MM.1S (cell line): ENCODE data around the gene CD28.

ENCODE experiments used
- DNase-seq: peaks from one replicate; pipeline ENCODE4 v3.0.0-alpha.2; 2015
- H2AFZ ChIP-seq: fragments of 300-600 bp; sonication (generic); 2 replicates; pipeline ENCODE4 v1.6.0; 2016; ENCODE audit warnings: antibody characterized with exemption, low read length
- H3F3A ChIP-seq: fragments of 300-600 bp; sonication (generic); 2 replicates; pipeline ENCODE4 v1.6.1; 2016; ENCODE audit warnings: mild to moderate bottlenecking, antibody characterized with exemption, low read length, moderate library complexity, mixed read lengths; ENCODE audit not compliant: insufficient read depth
- H3K27ac ChIP-seq: fragments of 300-600 bp; sonication (generic); 2 replicates; pipeline ENCODE4 v1.5.1; 2016; ENCODE audit warnings: mild to moderate bottlenecking, low read length
- H3K27me3 ChIP-seq: fragments of 300-600 bp; sonication (generic); replicated peaks from 2 replicates; pipeline ENCODE4 v1.6.0; 2016; ENCODE audit warnings: low read length; ENCODE audit not compliant: insufficient read depth
- H3K36me3 ChIP-seq: fragments of 300-600 bp; sonication (generic); replicated peaks from 2 replicates; pipeline ENCODE4 v1.6.1; 2016; ENCODE audit warnings: mild to moderate bottlenecking, low read length, mixed read lengths; ENCODE audit not compliant: insufficient read depth
- H3K4me1 ChIP-seq: fragments of 300-600 bp; sonication (generic); 2 replicates; pipeline ENCODE4 v1.6.1; 2016; ENCODE audit warnings: low read length, mixed read lengths
- H3K4me2 ChIP-seq: fragments of 300-600 bp; sonication (generic); 2 replicates; pipeline ENCODE4 v1.6.0; 2016; ENCODE audit warnings: low read depth, low read length
- H3K4me3 ChIP-seq: fragments of 300-600 bp; sonication (generic); 2 replicates; pipeline ENCODE4 v1.5.1; 2016; ENCODE audit warnings: low read length, mixed read lengths
- H3K79me2 ChIP-seq: fragments of 300-600 bp; sonication (generic); 2 replicates; pipeline ENCODE4 v1.6.1; 2016; ENCODE audit warnings: mixed run types, low read length, mixed read lengths
- H3K9ac ChIP-seq: fragments of 300-600 bp; sonication (generic); 2 replicates; pipeline ENCODE4 v1.6.1; 2016; ENCODE audit warnings: low read length, mixed read lengths
- H3K9me2 ChIP-seq: fragments of 300-600 bp; sonication (generic); replicated peaks from 2 replicates; pipeline ENCODE4 v1.6.1; 2016; ENCODE audit warnings: mild to moderate bottlenecking, low read length, mixed read lengths; ENCODE audit not compliant: insufficient read depth
- H3K9me3 ChIP-seq: fragments of 300-600 bp; sonication (generic); replicated peaks from 2 replicates; pipeline ENCODE4 v1.6.1; 2016; ENCODE audit warnings: mild to moderate bottlenecking, low read length, mixed read lengths; ENCODE audit not compliant: insufficient read depth
- H4K20me1 ChIP-seq: fragments of 300-600 bp; sonication (generic); 2 replicates; pipeline ENCODE4 v1.6.1; 2016; ENCODE audit warnings: mild to moderate bottlenecking, low read length, moderate library complexity, mixed read lengths; ENCODE audit not compliant: insufficient read depth
- EZH2 ChIP-seq: fragments of 300-600 bp; sonication (generic); optimal IDR thresholded peaks from 2 replicates; pipeline ENCODE3; 2017; ENCODE audit warnings: low read depth, mild to moderate bottlenecking, antibody characterized with exemption, low read length, mixed read lengths
- EZH2phosphoT487 ChIP-seq: fragments of 300-600 bp; sonication (generic); IDR thresholded peaks from 2 replicates; pipeline ENCODE4 v1.6.1; 2018; ENCODE audit warnings: antibody characterized with exemption, low read length
- TF ChIP-seq, protein P1 (sequence below): fragments of 300-600 bp; sonication (generic); IDR thresholded peaks from 2 replicates; pipeline ENCODE4 v1.5.1; 2016; ENCODE audit warnings: antibody characterized with exemption, low read length, mixed read lengths

The CD28 gene

DNA sequence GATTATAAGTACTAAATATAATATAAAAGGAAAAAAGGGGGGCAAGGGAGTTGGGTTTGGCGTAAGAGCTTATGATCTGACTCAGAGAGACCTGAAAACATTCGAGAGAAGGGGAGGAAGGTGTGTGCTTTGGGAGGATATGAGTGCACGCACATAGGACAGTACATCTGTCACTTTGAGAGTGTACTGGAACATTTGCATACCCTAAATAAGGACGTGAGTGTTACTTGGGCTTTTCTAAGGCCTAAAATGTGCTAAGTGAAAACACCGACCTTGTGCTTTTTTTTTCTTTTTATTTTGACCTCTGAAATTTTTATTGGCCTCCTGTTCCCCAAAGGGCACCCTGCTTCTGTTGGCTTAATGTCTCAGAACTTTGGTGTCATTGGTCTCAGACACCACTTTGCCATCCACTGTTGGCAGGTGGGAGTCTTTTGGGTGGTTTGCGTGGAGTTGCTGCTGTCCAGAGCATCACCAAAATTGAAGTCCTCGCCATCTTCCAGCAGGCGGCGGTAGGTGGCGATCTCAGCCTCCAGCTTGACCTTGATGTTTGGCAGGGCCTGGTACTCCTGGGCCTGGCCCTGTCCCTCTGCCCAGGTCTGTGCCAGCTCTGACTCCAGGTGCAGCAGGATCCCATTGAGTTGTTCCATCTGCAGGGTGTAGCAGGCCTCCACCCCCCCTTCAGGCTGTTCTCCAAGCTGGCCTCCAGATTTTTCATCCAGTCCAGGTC lies 57.7 kb downstream of the CD28 start:
- TF ChIP-seq, protein P1, sequence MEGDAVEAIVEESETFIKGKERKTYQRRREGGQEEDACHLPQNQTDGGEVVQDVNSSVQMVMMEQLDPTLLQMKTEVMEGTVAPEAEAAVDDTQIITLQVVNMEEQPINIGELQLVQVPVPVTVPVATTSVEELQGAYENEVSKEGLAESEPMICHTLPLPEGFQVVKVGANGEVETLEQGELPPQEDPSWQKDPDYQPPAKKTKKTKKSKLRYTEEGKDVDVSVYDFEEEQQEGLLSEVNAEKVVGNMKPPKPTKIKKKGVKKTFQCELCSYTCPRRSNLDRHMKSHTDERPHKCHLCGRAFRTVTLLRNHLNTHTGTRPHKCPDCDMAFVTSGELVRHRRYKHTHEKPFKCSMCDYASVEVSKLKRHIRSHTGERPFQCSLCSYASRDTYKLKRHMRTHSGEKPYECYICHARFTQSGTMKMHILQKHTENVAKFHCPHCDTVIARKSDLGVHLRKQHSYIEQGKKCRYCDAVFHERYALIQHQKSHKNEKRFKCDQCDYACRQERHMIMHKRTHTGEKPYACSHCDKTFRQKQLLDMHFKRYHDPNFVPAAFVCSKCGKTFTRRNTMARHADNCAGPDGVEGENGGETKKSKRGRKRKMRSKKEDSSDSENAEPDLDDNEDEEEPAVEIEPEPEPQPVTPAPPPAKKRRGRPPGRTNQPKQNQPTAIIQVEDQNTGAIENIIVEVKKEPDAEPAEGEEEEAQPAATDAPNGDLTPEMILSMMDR, result no peak
- no peak for TF ChIP-seq EZH2
- TF ChIP-seq EZH2phosphoT487, result no peak
- Histone ChIP-seq H3F3A (no peaks in the 10 kb centered on the region), H3K9ac (no peak overlapping the region), H3K9me3 (no peaks in the 10 kb centered on the region), H3K4me2 (no peak overlapping the region), H3K4me1 (no peaks in the 10 kb centered on the region), H3K27ac (no peak overlapping the region), H4K20me1 (no peaks in the 10 kb centered on the region), H3K4me3 (no peak overlapping the region), H3K36me3 (peaks cover 8% of the 10 kb centered on the region; the same call in 1 of the 2 replicates), H3K27me3 (no peaks in the 10 kb centered on the region), H3K9me2 (no peaks in the 10 kb centered on the region), H3K79me2 (no peaks in the 10 kb centered on the region), H2AFZ (no peak overlapping the region)
- DNase-seq, result no peak

GRCh38 chr2:203772456-203773165 lies 66.2 kb downstream of the CD28 start:
- Histone ChIP-seq H3K4me2 (no peak overlapping the region), H3K4me1 (no peaks in the 10 kb centered on the region), H3K79me2 (no peaks in the 10 kb centered on the region), H3K9ac (no peak overlapping the region), H3K36me3 (0 out of 2 replicates have a peak, but pooled peaks cover 5% of the 10 kb centered on the region), H4K20me1 (no peaks in the 10 kb centered on the region), H3K9me3 (no peaks in the 10 kb centered on the region), H2AFZ (no peak overlapping the region), H3K27ac (no peak overlapping the region), H3K4me3 (no peak overlapping the region), H3K9me2 (no peaks in the 10 kb centered on the region), H3F3A (no peaks in the 10 kb centered on the region), H3K27me3 (no peaks in the 10 kb centered on the region)
- DNase-seq, result no peak
- TF ChIP-seq, protein P1, result no peak
- TF ChIP-seq EZH2phosphoT487, result no peak
- TF ChIP-seq EZH2, result no peak

DNA sequence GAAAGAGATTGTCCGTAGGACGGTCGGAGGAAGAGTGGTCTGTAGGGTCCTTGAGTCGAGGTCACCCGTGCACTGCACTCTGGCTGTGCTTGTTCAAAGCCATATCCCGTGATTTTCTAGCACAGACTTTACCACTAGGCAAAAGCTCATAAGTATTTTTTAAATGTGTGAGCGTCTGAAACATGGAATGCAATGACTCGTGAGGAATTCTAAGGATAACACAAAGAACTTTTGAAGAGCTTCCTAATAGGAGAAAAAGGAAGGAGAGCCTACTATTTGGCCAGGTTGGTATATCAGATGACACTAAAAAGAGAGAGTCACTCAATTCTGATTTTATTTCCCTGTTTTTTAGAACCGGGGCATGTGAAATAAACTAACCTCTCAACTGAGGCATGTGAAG lies 68.3 kb downstream of the CD28 start:
- DNase-seq, result no peak
- H3K27ac ChIP-seq, result no peak overlapping the region
- no peaks in the 10 kb centered on the region for H3K9me2 ChIP-seq
- no peaks in the 10 kb centered on the region for H4K20me1 ChIP-seq
- no peak overlapping the region for H2AFZ ChIP-seq
- H3K9me3 ChIP-seq, result no peaks in the 10 kb centered on the region
- no peaks in the 10 kb centered on the region for H3K36me3 ChIP-seq
- H3K27me3 ChIP-seq, result no peaks in the 10 kb centered on the region
- no peaks in the 10 kb centered on the region for H3F3A ChIP-seq
- H3K9ac ChIP-seq, result no peak overlapping the region
- no peaks in the 10 kb centered on the region for H3K79me2 ChIP-seq
- H3K4me2 ChIP-seq, result no peak overlapping the region
- TF ChIP-seq, protein P1, result no peak
- TF ChIP-seq EZH2phosphoT487 (no peak), EZH2 (no peak)
- H3K4me3 ChIP-seq, result no peak overlapping the region
- no peaks in the 10 kb centered on the region for H3K4me1 ChIP-seq
